Stomach (tissue), 9 donors: Measurements from ENCODE around the gene ANK2. TPM values are rescaled to one million over a fixed set of nuclear protein-coding genes. Genes with fewer than 3 reads are reported as not detected.

Experiments
- DNase-seq, 2 donors: peaks; one replicate each; pipeline versions ENCODE4 v3.0.0 to v3.0.0-alpha.2; 2013 to 2019
- H3K27ac ChIP-seq, 5 donors: fragments of 200-600 bp in 4 of 5; sonication (generic) in 4 of 5; one replicate each; pipeline ENCODE4 v1.5.1; 2013 to 2019; ENCODE audit warnings: mild to moderate bottlenecking in 1 of 5, moderate library complexity in 1 of 5
- H3K27me3 ChIP-seq, 3 donors: fragments of 200-600 bp; sonication (generic); one replicate each; pipeline ENCODE4 v1.5.1; 2017 to 2019; ENCODE audit warnings: mixed run types in 1 of 3
- H3K36me3 ChIP-seq, 4 donors: fragments of 200-600 bp; sonication (generic); 1 replicate in 3 of 4; 2 replicates in 1 of 4; pipeline ENCODE4 v1.5.1; 2016 to 2019
- H3K4me1 ChIP-seq, 4 donors: fragments of 200-600 bp; sonication (generic); one replicate each; pipeline ENCODE4 v1.5.1; 2016 to 2019
- H3K4me3 ChIP-seq, 4 donors: fragments of 200-600 bp; sonication (generic) in 3 of 4; one replicate each; pipeline ENCODE4 v1.5.1; 2016 to 2019; ENCODE audit warnings: mild to moderate bottlenecking in 1 of 4
- H3K9me3 ChIP-seq, 4 donors: fragments of 200-600 bp; sonication (generic); one replicate each; pipeline ENCODE4 v1.5.1; 2016 to 2019
- EP300 ChIP-seq: sonication (generic); formaldehyde crosslinking; IDR thresholded peaks from one replicate; pipeline ENCODE4 v1.6.1; 2017; ENCODE audit warnings: antibody characterized with exemption
- POLR2A ChIP-seq, 4 donors: fragments of 450-650 bp; IDR thresholded peaks; one replicate each; pipeline ENCODE4 v1.6.1; 2016; ENCODE audit warnings: antibody characterized with exemption in 4 of 4, control low read depth in 2 of 4, mild to moderate bottlenecking in 1 of 4, moderate library complexity in 1 of 4
- POLR2AphosphoS5 ChIP-seq, 3 donors: sonication (generic); formaldehyde crosslinking; IDR thresholded peaks; one replicate each; pipeline ENCODE4 v1.6.1; 2016; ENCODE audit warnings: antibody characterized with exemption in 3 of 3
- WGBS, 5 donors: extraction: QIAGEN DNeasy Blood & Tissue Kit in 3 of 5; methylation state at CpG; one replicate each; pipeline versions ENCODE4 v1.1.5 to v1.1.7; 2013 to 2018; 5-methylcytosine and 5-hydroxymethylcytosine counted together
- intact Hi-C: fragments of 100-400 bp; cut with DNase I; formaldehyde crosslinking; loops from one replicate; pipeline ENCODE4 v1.15.1; 2023; ENCODE audit warnings: low total_unique reads
- polyA plus RNA-seq, 3 donors: library from polyadenylated mRNA; stranded (reverse); fragments of 200-250 nt; gene quantifications; one replicate each; pipeline ENCODE4 v1.2.3, GENCODE V29; 2013
- total RNA-seq, 5 donors: library from RNA; depleted of rRNA; stranded (reverse); fragments of >200 nt; gene quantifications; one replicate each; pipeline versions ENCODE4 v1.1.0 to v1.2.3, GENCODE V29; 2014 to 2016
- TF ChIP-seq, protein P1 (sequence below), 7 experiments: fragments of 450-650 bp in 4 of 7; fragments of 200-600 bp in 3 of 7; sonication (generic) in 3 of 7; IDR thresholded peaks; one replicate each; pipeline ENCODE4 v1.5.1; 2016 to 2019; ENCODE audit warnings: antibody characterized with exemption in 7 of 7, control low read depth in 2 of 7, mild to moderate bottlenecking in 1 of 7
- donor health status: healthy with polysubstance abuse.
- donor health status: Bipolar disorder and iron deficiency.
- donor health status: healthy.

Gene ANK2
- total and polyA plus RNA-seq, 8 donors = 1.9 to 123 (median 13.8) TPM

- intact Hi-C loops = no loop called here
- 92 to 97% (median 94%) methylated on average over 12 of the region's 12 CpGs for WGBS, 5 donors
- H3K27ac ChIP-seq = no peak overlapping the region
- DNase-seq = no peak
- peaks cover 0 to 11% (median 0%) of the 10 kb centered on the region in 4 donors for H3K4me1 ChIP-seq
- no peak overlapping the region for H3K4me3 ChIP-seq
- no peaks in the 10 kb centered on the region for H3K27me3 ChIP-seq
- TF ChIP-seq POLR2A (IDR thresholded peaks at IDR 0.05) (no peak), EP300 (no peak), POLR2AphosphoS5 (IDR thresholded peaks at IDR 0.05) (no peak)
- TF ChIP-seq, protein P1, sequence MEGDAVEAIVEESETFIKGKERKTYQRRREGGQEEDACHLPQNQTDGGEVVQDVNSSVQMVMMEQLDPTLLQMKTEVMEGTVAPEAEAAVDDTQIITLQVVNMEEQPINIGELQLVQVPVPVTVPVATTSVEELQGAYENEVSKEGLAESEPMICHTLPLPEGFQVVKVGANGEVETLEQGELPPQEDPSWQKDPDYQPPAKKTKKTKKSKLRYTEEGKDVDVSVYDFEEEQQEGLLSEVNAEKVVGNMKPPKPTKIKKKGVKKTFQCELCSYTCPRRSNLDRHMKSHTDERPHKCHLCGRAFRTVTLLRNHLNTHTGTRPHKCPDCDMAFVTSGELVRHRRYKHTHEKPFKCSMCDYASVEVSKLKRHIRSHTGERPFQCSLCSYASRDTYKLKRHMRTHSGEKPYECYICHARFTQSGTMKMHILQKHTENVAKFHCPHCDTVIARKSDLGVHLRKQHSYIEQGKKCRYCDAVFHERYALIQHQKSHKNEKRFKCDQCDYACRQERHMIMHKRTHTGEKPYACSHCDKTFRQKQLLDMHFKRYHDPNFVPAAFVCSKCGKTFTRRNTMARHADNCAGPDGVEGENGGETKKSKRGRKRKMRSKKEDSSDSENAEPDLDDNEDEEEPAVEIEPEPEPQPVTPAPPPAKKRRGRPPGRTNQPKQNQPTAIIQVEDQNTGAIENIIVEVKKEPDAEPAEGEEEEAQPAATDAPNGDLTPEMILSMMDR (IDR thresholded peaks at IDR 0.05) = no peak
- H3K9me3 ChIP-seq = no peaks in the 10 kb centered on the region
- H3K36me3 ChIP-seq = peaks cover 0 to 5% (median 4%) of the 10 kb centered on the region in 4 donors
These were observed 280.7 kb downstream of the ANK2 start for GRCh38 chr4:113330200-113330599.

DNA sequence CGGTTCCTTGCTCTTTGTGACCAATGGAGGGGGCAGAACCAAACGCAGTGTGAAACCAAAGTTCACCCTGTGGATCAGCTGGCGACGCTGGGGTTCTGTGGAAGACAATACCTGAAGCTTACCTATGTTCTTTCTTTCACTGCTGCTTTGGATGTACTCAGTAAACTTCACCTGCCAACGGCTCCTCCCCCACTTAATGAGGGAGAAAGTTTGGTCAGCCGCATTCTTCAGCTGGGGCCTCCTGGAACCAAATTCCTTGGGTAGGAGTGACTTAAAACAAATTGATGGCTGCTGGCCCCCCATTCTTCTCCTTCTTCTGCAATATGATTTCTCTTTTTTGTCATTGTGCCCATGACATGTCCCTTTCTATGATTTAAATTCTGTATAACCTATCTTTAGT lies 282.4 kb downstream of the ANK2 start:
- WGBS, 5 donors = 40 to 64% (median 49%) methylated on average over 6 of the region's 6 CpGs
- Histone ChIP-seq H3K36me3 (peaks cover 3 to 12% (median 5%) of the 10 kb centered on the region in 4 donors), H3K9me3 (no peaks in the 10 kb centered on the region), H3K4me3 (no peak overlapping the region), H3K27ac (no peak overlapping the region), H3K4me1 (peaks cover 0 to 11% (median 0%) of the 10 kb centered on the region in 4 donors), H3K27me3 (no peaks in the 10 kb centered on the region)
- no peak for DNase-seq
- TF ChIP-seq POLR2AphosphoS5 (IDR thresholded peaks at IDR 0.05) (no peak), EP300 (no peak), POLR2A (IDR thresholded peaks at IDR 0.05) (no peak)
- TF ChIP-seq, protein P1 (IDR thresholded peaks at IDR 0.05) = no peak
- intact Hi-C loops = no loop called here

DNA sequence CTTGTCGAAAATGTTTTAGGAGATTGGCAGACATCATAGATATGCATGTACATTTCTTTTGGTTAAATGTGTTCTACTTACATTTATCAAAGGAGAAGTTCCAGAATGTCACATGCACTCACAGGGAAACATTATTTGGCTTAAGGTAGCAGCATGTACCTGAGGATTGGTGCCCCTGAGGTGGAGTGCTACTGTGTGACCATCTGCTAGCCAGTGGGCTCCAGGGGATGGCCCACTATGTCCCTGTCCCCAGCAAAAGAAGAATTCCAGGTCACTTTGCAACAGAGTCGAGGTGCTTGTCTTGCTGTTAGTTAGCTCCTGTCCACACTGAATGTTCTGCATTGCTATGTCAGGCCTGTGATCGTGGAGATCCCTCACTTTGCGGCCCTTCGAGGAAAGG lies 283.2 kb downstream of the ANK2 start:
- Histone ChIP-seq H3K27ac (no peak overlapping the region), H3K36me3 (peaks cover 3 to 12% (median 5%) of the 10 kb centered on the region in 4 donors), H3K27me3 (no peaks in the 10 kb centered on the region), H3K9me3 (no peaks in the 10 kb centered on the region), H3K4me1 (peaks cover 0 to 5% (median 0%) of the 10 kb centered on the region in 4 donors), H3K4me3 (no peak overlapping the region)
- intact Hi-C loops = no loop called here
- DNase-seq = no peak
- 88 to 92% (median 90%) methylated on average over 5 of the region's 5 CpGs for WGBS, 5 donors
- TF ChIP-seq EP300 (no peak), POLR2AphosphoS5 (IDR thresholded peaks at IDR 0.05) (no peak), POLR2A (IDR thresholded peaks at IDR 0.05) (no peak)
- TF ChIP-seq, protein P1 (IDR thresholded peaks at IDR 0.05) = no peak

GRCh38 chr4:113335746-113336145 lies 286.3 kb downstream of the ANK2 start:
- Histone ChIP-seq H3K36me3 (peaks cover 3 to 7% (median 5%) of the 10 kb centered on the region in 4 donors), H3K27me3 (no peaks in the 10 kb centered on the region), H3K9me3 (no peaks in the 10 kb centered on the region), H3K4me3 (no peak overlapping the region), H3K4me1 (peaks cover 0 to 3% (median 0%) of the 10 kb centered on the region in 4 donors), H3K27ac (no peak overlapping the region)
- TF ChIP-seq POLR2A (IDR thresholded peaks at IDR 0.05) = no peak
- TF ChIP-seq, protein P1 (IDR thresholded peaks at IDR 0.05) = no peak
- TF ChIP-seq POLR2AphosphoS5 (IDR thresholded peaks at IDR 0.05) = no peak
- TF ChIP-seq EP300 = no peak
- DNase-seq = no peak
- intact Hi-C loops = no loop called here
- WGBS, 5 donors = 86 to 95% (median 94%) methylated on average over 10 of the region's 10 CpGs
